A172 (cell line): ENCODE measurements around the gene SYT14. TPM values are rescaled to one million over a fixed set of nuclear protein-coding genes. Genes with fewer than 3 reads are reported as not detected.
"Not testable (repeated sequence)": the region's sequence is repeated elsewhere in the genome, so short reads cannot be mapped to it uniquely, and the experiment has no call there.

Source experiments
- DNase-seq: peaks from one replicate; pipeline ENCODE4 v3.0.0-alpha.2; 2015; ENCODE audit warnings: low spot score
- total RNA-seq: library from RNA; depleted of rRNA; stranded (reverse); fragments of >200 nt; shearing (Covaris generic); gene quantifications from 2 replicates; pipeline ENCODE4 v1.2.3, GENCODE V29; 2014; rRNA removed

The SYT14 gene
- total RNA-seq: 11.7 and 11.8 TPM in 2 replicates

DNA sequence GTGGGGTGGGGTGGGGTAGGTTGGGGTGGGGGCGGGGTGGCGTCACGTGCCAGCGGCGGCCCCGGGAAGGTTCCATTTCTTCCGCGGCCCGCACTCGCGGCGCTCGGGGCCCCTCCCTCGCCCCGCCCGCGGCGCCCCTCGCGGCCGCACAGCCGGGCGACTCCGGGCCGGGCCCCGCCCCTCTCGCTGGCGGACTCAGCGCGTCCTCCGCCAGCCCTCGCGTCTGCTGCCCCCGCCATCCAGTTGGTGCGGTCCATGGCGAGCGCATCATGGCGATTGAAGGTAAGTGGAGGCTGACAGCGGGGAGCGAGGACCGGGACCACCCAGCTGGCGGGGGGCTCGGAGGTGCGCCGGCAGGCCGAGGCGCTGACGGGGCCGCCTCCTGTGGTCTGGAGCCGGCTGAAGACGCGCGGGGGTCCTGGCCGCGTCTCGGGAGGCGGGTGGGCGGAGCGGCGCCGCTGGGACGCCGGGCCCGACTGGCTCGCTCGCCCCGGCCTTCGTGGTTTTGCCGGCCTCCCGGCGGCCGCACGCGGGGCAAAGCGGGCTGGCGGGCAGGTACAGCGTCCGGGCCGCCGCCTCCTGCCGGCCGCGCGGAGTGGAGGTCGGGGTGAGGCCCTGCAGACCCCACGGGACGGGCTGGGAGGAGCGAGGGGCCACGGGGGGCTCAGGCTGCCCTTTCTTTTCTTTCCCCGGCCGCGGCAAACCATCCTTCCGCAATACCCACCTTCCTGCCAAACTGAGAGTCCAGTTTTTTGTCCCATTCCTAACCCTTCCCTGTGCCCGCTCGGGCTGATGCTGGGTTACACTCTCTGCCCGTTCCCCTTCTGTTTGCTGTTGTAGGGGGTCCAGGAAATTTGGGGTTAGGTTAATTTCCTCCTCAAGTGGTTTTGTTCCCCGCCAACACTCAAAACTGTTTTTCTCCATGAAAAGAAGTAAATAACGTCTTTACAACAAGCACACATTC, at the start of gene SYT14:
SYT14 (plus strand) TSS at position 222 of the 964 bp plus-strand sequence; CDS start at position 270, 48 bp downstream.
- peak; percentile 59 for DNase-seq

DNA sequence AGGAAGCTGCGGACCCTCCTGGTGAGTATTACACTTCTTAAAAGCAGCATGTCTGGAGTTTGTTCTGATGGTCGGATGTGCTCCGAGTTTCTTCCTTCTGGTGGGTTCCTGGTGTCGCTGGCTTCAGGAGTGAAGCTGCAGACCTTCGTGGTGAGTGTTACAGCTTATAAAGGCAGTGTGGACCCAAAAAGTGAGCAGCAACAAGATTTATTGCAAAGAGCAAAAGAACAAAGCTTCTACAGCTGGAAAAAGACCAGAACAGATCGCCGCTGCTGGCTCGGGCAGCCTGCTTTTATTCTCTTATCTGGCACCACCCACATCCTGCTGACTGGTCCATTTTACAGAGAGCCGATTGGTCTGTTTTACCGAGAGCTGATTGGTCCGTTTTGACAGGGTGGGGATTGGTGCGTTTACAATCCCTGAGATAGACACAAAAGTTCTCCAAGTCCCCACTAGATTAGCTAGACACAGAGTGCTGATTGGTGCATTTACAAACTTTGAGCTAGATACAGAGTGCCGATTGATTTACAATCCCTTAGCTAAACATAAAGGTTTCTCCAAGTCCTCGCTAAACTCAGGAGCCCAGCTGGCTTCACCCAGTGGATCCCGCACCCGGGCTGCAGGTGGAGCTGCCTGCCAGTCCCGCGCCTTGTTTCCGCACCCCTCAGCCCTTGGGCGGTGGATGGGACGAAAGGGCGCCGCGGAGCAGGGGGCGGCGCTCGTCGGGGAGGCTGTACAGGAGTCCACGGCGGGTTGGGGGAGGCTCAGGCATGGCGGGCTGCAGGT, 49.5 kb upstream of the SYT14 start:
- peak; percentile 8 for DNase-seq

DNA sequence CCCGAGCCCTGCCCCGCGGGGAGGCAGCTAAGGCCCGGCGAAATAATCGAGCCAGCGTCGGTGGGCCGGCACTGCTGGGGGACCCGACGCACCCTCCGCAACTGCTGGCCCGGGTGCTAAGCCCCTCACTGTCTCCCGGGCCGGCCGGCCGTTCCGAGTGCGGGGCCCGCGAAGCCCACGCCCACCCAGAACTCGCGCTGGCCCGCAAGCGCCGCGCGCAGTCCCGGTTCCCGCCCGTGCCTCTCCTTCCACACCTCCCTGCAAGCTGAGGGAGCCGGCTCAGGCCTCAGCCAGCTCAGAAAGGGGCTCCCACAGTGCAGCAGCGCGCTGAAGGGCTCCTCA, 49.0 kb upstream of the SYT14 start:
- no peak for DNase-seq

DNA sequence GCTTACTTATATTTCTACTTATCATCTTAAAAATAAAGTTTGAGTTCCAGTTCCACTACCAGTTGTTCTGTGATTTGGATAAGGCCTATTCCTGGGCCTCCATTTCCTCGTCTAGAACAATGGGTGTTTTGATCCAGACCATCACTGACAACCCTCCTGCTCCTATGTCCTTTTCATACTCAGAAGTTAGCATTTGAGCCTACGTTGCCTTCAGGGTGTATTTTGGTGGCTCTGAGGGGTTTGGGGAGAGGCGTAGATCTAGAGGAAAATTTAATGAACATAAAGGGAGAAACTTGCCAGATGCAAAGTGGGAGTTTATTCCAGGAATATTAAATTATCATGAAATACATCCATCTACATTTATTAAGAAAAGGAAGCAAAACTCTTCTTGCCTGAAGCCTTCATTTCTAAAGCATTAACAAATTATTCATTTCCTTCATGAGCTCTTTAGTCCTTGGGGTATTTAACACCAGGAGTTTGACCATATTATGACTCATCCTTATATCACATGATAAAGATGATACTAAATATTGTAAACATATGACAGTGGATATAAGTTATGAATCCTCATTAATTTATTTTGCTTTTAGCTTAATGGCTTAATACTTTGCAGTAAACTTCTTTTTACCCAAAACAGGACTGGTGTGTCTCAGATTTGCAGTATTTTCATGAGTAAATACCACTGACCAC, 47.2 kb upstream of the SYT14 start:
- DNase-seq: peak; percentile 31

GRCh38 chr1:209893751-209894150, 44.3 kb upstream of the SYT14 start:
- DNase-seq: peak; percentile 0

- peak; percentile 93 for DNase-seq
Measured at GRCh38 chr1:209895709-209896108, 42.3 kb upstream of the SYT14 start.

GRCh38 chr1:209896346-209896745, 41.7 kb upstream of the SYT14 start:
- peak; percentile 63 for DNase-seq

DNA sequence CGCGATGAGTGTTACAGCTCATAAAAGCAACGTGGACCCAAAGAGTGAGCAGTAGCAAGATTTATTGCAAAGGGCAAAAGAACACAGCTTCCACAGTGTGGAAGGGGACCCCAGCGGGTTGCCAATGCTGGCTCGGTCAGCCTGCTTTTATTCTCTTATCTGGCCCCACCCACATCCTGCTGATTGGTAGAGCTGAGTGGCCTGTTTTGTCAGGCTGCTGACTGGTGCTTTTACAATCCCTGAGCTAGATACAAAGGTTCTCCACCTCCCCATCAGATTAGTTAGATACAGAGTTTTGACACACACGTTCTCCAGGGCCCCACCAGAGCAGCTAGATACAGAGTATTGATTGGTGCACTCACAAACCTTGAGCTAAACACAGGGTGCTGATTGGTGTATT, 39.7 kb upstream of the SYT14 start:
- DNase-seq: peak; percentile 0

- not testable (repeated sequence) for DNase-seq
Measured at GRCh38 chr1:209898851-209899250, 39.2 kb upstream of the SYT14 start.

GRCh38 chr1:209899948-209900347, 38.1 kb upstream of the SYT14 start:
- peak; percentile 67 for DNase-seq

- DNase-seq: peak; percentile 96
Measured at GRCh38 chr1:209900734-209901133, 37.3 kb upstream of the SYT14 start.

DNA sequence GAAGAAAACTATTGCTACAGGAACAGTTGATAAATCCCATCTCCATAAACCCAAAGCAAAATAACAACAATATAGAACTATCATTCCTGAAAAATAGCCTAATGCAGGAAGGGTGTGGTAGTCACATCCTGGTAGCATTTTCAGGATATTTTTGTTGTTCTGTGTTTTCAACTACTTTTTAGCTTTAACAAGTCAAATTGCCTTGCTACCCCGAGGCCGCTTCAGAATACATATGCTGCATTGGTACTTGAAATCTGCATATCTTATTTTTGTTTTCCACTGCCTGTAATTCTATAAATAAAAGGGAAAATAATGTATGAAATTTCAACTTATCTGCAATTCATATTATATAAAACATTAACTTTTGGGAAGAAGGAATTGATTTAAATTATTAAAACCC, 36.8 kb upstream of the SYT14 start:
- DNase-seq: no peak

DNA sequence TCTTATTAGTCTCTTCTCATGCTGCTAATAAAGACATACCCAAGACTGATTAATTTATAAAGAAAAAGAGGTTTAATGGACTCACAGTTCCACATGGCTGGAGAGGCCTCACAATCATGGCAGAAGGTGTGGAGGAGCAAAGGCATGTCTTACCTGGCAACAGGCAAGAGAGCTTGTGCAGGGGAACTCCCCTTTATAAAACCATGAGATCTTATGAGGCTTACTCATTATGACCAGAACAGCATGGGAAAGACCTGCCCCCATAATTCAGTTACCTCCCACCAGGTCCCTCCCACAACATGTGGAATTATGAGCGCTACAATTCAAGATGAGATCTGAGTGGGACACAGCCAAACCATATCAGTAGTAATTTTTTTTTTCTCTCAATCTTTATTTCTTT, 33.2 kb upstream of the SYT14 start:
- DNase-seq: not testable (repeated sequence)

GRCh38 chr1:209911746-209912145, 26.3 kb upstream of the SYT14 start:
- no peak for DNase-seq

DNA sequence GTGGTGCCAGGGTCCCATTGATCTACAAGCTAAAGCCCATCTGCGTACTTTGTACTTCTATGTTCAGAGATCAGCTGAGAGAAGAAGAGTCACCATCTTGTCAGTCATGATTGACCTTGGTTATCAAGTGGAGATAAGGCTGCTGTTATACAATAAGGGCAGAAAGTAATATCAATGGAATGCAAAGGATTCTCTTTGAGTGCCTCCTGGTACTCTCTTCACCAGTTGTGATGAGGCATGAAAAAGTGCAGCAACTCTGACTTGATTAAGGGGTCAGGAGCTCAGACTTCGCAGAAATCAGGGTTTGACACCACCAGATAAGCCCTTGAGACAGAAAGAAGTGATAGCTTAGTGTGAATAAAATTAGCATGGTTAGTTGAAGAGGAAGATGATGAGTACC, 25.7 kb upstream of the SYT14 start:
- no peak for DNase-seq

- DNase-seq: not testable (repeated sequence)
Measured at GRCh38 chr1:209919637-209920036, 18.4 kb upstream of the SYT14 start.

- no peak for DNase-seq
Measured at GRCh38 chr1:209920844-209921243, 17.2 kb upstream of the SYT14 start.

DNA sequence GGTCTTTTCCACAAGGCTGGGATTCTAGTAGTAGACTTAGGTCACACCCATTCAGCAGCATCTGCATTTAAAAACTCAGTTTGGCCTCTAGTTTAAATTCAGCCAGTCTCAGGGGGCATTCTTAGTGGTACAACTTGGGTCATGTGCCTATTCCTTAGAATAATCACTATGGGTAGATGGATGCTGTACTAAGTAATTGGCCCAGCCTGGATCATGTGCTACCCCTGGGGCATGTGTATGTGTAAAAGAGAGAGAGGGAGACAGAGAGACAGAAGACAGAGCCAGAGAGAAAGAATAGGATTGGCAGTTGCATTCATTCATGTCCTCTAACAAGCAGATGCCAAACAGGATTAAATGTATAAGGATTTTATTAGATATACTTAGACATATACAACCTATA, 13.6 kb upstream of the SYT14 start:
- no peak for DNase-seq

- DNase-seq: peak; percentile 96
Measured at GRCh38 chr1:209926045-209926444, 12.0 kb upstream of the SYT14 start.

GRCh38 chr1:209927466-209927865, 10.6 kb upstream of the SYT14 start:
- DNase-seq: no peak

- DNase-seq: no peak
Measured at GRCh38 chr1:209929751-209930150, 8.3 kb upstream of the SYT14 start.

DNA sequence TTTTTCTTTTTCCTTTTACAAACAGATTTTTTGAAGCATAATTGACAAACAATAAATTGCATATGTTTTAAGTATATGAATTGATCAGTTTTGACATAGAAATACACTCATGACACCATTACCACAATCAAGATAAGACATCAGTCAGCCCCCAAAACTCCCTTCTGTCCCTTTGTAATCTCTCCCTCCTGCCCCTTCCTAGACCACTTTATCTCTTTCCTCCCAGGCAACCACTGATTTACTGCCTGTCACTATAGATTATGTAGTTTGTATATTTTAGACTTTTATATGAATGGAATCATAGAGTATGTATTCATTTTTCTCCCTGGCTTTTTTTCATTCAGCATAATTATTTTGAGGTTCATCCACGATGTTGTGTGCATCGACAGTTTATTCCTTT, 6.9 kb upstream of the SYT14 start:
- DNase-seq: no peak
